PC-9 (cell line): ENCODE measurements around the gene PCDHGB5.

ENCODE experiments used
- EZH2 ChIP-seq: fragments of 200-600 bp; sonication (generic); IDR thresholded peaks from 2 replicates; pipeline ENCODE4 v1.8.0; 2017; ENCODE audit warnings: antibody characterized with exemption, low read depth
- TF ChIP-seq, protein P1 (sequence below): fragments of 200-600 bp; sonication (generic); conservative IDR thresholded peaks from 2 replicates; pipeline ENCODE4 v1.6.1; 2017; ENCODE audit warnings: mixed run types, antibody characterized with exemption, mild to moderate bottlenecking, moderate library complexity

- TF ChIP-seq, protein P1, sequence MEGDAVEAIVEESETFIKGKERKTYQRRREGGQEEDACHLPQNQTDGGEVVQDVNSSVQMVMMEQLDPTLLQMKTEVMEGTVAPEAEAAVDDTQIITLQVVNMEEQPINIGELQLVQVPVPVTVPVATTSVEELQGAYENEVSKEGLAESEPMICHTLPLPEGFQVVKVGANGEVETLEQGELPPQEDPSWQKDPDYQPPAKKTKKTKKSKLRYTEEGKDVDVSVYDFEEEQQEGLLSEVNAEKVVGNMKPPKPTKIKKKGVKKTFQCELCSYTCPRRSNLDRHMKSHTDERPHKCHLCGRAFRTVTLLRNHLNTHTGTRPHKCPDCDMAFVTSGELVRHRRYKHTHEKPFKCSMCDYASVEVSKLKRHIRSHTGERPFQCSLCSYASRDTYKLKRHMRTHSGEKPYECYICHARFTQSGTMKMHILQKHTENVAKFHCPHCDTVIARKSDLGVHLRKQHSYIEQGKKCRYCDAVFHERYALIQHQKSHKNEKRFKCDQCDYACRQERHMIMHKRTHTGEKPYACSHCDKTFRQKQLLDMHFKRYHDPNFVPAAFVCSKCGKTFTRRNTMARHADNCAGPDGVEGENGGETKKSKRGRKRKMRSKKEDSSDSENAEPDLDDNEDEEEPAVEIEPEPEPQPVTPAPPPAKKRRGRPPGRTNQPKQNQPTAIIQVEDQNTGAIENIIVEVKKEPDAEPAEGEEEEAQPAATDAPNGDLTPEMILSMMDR: no peak
- no peak for TF ChIP-seq EZH2
Measured at GRCh38 chr5:141419074-141419880, 21.5 kb downstream of the PCDHGB5 start.
